Smooth muscle cell (in vitro differentiated cells): ENCODE data around the gene LAMA5. TPM values are rescaled to one million over a fixed set of nuclear protein-coding genes. Genes with fewer than 3 reads are reported as not detected.

Experiments
- DNase-seq: peaks from one replicate; lab custom pipeline; 2025; ENCODE audit not compliant: unreplicated experiment; lab: John Stamatoyannopoulos, UW
- H2AFZ ChIP-seq: fragments of 200-600 bp; sonication (generic); 2 replicates; pipeline ENCODE4 v1.6.0; 2016; ENCODE audit warnings: antibody characterized with exemption, low read depth, mild to moderate bottlenecking
- H3F3A ChIP-seq: fragments of 200-600 bp; sonication (generic); 2 replicates; pipeline ENCODE4 v1.6.0; 2017; ENCODE audit warnings: antibody characterized with exemption, low read depth
- H3K27ac ChIP-seq: fragments of 200-600 bp; sonication (generic); 2 replicates; pipeline ENCODE4 v1.5.1; 2016; ENCODE audit warnings: low read depth, mild to moderate bottlenecking
- H3K27me3 ChIP-seq: fragments of 200-600 bp; sonication (generic); 2 replicates; pipeline ENCODE4 v1.6.1; 2016; ENCODE audit warnings: low read depth, mild to moderate bottlenecking
- H3K36me3 ChIP-seq: fragments of 200-600 bp; sonication (generic); 2 replicates; pipeline ENCODE4 v1.5.1; 2016; ENCODE audit warnings: low read depth
- H3K4me1 ChIP-seq: fragments of 200-600 bp; sonication (generic); 2 replicates; pipeline ENCODE4 v1.5.1; 2016; ENCODE audit warnings: low read depth
- H3K4me2 ChIP-seq: fragments of 200-600 bp; sonication (generic); 2 replicates; pipeline ENCODE4 v1.6.0; 2016; ENCODE audit warnings: mild to moderate bottlenecking
- H3K4me3 ChIP-seq: fragments of 200-600 bp; sonication (generic); 2 replicates; pipeline ENCODE4 v1.5.1; 2016; ENCODE audit warnings: mild to moderate bottlenecking
- H3K79me2 ChIP-seq: fragments of 200-600 bp; sonication (generic); 2 replicates; pipeline ENCODE4 v1.6.0; 2016; ENCODE audit warnings: low read depth, mild to moderate bottlenecking
- H3K9ac ChIP-seq: fragments of 200-600 bp; sonication (generic); 2 replicates; pipeline ENCODE4 v1.6.0; 2016; ENCODE audit warnings: low read depth
- H3K9me3 ChIP-seq: fragments of 200-600 bp; sonication (generic); replicated peaks from 2 replicates; pipeline ENCODE4 v1.5.1; 2016; ENCODE audit warnings: low read depth
- H4K20me1 ChIP-seq: fragments of 200-600 bp; sonication (generic); 2 replicates; pipeline ENCODE4 v1.6.0; 2016; ENCODE audit warnings: low read depth
- WGBS: methylation state at CpG from one replicate; pipeline ENCODE4 v1.1.7; 2016; ENCODE audit warnings: low lambda C conversion rate; 5-methylcytosine and 5-hydroxymethylcytosine counted together
- polyA plus RNA-seq: library from polyadenylated mRNA; unstranded; fragments of >200 nt; fragmentation: Nextera tagmentation; extraction: Ambion mirVana; gene quantifications from 2 replicates; pipeline ENCODE4 v1.2.1, GENCODE V29; 2016
- total RNA-seq: library from RNA; depleted of rRNA; stranded (reverse); fragments of >200 nt; gene quantifications from 2 replicates; pipeline ENCODE4 v1.2.3, GENCODE V29; 2014
- TF ChIP-seq, protein P1 (sequence below): fragments of 200-600 bp; sonication (generic); IDR thresholded peaks from 2 replicates; pipeline ENCODE4 v1.5.1; 2017; ENCODE audit warnings: borderline replicate concordance, mild to moderate bottlenecking, antibody characterized with exemption; ENCODE audit not compliant: insufficient read depth, poor library complexity, severe bottlenecking

The LAMA5 gene
- total and polyA plus RNA-seq, 2 experiments from 2014 or later = 27.5 to 27.6 TPM

DNA sequence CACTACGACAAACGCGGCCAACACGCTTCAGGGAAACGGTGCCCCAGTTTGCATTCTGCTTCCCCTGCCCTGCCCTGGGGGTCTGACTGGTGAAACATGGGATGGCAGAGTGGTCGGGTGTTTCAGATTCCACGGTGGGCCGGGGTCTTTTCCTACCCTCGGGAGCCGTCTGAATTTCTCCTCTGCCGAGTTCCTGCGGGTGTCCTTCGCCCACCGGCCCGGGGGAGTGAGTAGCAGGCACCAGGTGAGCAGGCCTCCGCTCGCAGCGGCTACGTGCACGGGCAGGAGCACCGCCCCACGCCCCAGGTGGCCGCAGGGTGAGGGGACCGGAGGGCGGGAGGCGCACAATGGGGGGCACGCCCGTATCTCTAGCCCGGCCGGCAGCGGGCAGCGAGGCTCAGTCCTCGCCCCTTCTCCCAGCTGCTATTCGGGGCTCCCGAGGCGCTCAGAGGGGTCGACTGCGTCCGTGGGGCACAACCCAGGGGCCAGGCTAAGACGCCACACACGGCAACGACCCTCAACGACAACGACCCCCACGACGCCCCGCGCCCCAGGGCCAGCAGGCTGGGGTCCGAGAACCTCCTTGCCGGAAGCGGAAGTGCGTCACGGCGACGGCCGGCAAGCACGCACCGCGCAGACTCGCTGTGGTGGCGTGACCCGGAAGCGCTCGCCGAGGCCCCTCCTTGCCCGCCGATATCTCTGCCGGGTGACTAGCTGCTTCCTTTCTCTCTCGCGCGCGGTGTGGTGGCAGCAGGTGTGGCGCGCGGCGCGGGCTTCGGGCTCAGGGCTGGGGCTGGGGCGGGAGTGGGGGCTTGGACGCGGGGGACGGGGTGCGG lies 19.5 kb upstream of the LAMA5 start, which contains the start of gene RPS21:
TSS of gene RPS21 (plus strand) at position 721 of the 836 bp plus-strand sequence. CDS start 236 bp downstream, outside the sequence.
- Histone ChIP-seq H3K27me3 (no peaks in the 10 kb centered on the region), H3K4me3 (peak within 1 kb of the TSS; percentile 93), H3K9ac (peak within 1 kb of the TSS; percentile 97), H3K4me1 (peaks cover 14% of the 10 kb centered on the region), H3K27ac (peak within 1 kb of the TSS; percentile 88), H3K36me3 (no peaks in the 10 kb centered on the region), H2AFZ (peak within 1 kb of the TSS; percentile 74), H3K79me2 (peaks cover 38% of the 10 kb centered on the region), H3K4me2 (peak within 1 kb of the TSS; percentile 95), H4K20me1 (peaks cover 25% of the 10 kb centered on the region), H3F3A (peaks cover 2% of the 10 kb centered on the region), H3K9me3 (no peaks in the 10 kb centered on the region)
- WGBS = 2% methylated on average over 49 of the region's 83 CpGs
- DNase-seq = peak; percentile 64
- TF ChIP-seq, protein P1, sequence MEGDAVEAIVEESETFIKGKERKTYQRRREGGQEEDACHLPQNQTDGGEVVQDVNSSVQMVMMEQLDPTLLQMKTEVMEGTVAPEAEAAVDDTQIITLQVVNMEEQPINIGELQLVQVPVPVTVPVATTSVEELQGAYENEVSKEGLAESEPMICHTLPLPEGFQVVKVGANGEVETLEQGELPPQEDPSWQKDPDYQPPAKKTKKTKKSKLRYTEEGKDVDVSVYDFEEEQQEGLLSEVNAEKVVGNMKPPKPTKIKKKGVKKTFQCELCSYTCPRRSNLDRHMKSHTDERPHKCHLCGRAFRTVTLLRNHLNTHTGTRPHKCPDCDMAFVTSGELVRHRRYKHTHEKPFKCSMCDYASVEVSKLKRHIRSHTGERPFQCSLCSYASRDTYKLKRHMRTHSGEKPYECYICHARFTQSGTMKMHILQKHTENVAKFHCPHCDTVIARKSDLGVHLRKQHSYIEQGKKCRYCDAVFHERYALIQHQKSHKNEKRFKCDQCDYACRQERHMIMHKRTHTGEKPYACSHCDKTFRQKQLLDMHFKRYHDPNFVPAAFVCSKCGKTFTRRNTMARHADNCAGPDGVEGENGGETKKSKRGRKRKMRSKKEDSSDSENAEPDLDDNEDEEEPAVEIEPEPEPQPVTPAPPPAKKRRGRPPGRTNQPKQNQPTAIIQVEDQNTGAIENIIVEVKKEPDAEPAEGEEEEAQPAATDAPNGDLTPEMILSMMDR = no peak

DNA sequence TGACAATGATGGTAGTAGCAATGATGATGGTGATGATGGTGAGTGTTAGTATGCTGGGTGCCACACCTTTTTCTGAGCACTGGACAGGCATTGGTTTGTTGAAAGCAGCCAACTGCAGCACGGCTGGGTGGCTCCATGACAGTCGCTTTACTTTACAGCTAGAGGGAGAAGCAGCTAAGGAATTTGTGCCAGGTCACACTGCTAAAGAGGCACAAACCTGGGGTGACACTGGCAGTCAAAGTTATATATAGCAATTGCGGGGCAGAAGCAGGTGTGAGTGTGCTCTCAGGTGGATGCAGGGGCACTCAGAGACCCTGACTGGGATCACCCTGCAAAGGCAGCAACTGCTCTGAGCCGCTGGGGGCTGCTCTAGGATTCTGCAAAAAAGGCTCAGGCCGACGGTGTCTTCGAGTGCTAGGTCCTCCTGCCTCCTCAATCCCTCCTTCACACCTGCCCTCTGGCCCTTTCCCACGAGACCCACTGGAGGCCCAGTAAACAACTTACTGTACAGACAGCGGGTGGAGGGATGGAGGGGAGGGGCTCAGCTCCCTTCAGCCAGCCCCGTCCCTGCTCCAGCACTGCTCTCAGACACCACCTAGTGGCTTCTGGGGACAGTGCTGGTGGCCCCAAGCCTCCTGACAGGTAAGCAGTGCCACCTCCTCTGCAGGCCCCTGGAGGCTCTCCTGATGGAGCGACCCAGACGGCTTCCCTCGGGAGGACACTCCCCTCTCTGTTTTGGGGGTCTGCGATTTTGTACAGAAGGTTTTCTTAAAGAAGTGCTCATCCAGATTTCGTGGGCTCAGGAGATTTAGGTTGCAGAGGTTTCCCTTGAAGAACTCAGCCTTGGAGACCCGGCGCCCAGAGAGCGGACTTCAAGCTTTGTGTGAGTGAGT lies 15.4 kb upstream of the LAMA5 start:
- TF ChIP-seq, protein P1 = peak; percentile 91
- H3K9me3 ChIP-seq = no peaks in the 10 kb centered on the region
- WGBS = 52% methylated on average over 18 of the region's 18 CpGs
- H3K4me1 ChIP-seq = peaks cover 6% of the 10 kb centered on the region
- H3K4me3 ChIP-seq = no peak overlapping the region
- H3K9ac ChIP-seq = no peak overlapping the region
- H3K79me2 ChIP-seq = peaks cover 25% of the 10 kb centered on the region
- peak; percentile 44 for DNase-seq
- peaks cover 14% of the 10 kb centered on the region for H4K20me1 ChIP-seq
- H3K36me3 ChIP-seq = no peaks in the 10 kb centered on the region
- no peaks in the 10 kb centered on the region for H3K27me3 ChIP-seq
- H2AFZ ChIP-seq = no peak overlapping the region
- no peak overlapping the region for H3K4me2 ChIP-seq
- no peak overlapping the region for H3K27ac ChIP-seq
- H3F3A ChIP-seq = peaks cover 3% of the 10 kb centered on the region

GRCh38 chr20:62381842-62382241 lies 14.7 kb upstream of the LAMA5 start:
- no peaks in the 10 kb centered on the region for H3K27me3 ChIP-seq
- H3F3A ChIP-seq = peaks cover 8% of the 10 kb centered on the region
- TF ChIP-seq, protein P1 = no peak
- H3K4me1 ChIP-seq = peaks cover 8% of the 10 kb centered on the region
- no peak overlapping the region for H3K4me2 ChIP-seq
- no peaks in the 10 kb centered on the region for H3K9me3 ChIP-seq
- DNase-seq = no peak
- H2AFZ ChIP-seq = no peak overlapping the region
- WGBS = 67% methylated on average over 6 of the region's 6 CpGs
- no peak overlapping the region for H3K9ac ChIP-seq
- H3K79me2 ChIP-seq = peaks cover 18% of the 10 kb centered on the region
- H3K4me3 ChIP-seq = no peak overlapping the region
- peaks cover 10% of the 10 kb centered on the region for H4K20me1 ChIP-seq
- no peak overlapping the region for H3K27ac ChIP-seq
- H3K36me3 ChIP-seq = no peaks in the 10 kb centered on the region
